ENCODE data around the gene NIN.

Gene NIN

DNA sequence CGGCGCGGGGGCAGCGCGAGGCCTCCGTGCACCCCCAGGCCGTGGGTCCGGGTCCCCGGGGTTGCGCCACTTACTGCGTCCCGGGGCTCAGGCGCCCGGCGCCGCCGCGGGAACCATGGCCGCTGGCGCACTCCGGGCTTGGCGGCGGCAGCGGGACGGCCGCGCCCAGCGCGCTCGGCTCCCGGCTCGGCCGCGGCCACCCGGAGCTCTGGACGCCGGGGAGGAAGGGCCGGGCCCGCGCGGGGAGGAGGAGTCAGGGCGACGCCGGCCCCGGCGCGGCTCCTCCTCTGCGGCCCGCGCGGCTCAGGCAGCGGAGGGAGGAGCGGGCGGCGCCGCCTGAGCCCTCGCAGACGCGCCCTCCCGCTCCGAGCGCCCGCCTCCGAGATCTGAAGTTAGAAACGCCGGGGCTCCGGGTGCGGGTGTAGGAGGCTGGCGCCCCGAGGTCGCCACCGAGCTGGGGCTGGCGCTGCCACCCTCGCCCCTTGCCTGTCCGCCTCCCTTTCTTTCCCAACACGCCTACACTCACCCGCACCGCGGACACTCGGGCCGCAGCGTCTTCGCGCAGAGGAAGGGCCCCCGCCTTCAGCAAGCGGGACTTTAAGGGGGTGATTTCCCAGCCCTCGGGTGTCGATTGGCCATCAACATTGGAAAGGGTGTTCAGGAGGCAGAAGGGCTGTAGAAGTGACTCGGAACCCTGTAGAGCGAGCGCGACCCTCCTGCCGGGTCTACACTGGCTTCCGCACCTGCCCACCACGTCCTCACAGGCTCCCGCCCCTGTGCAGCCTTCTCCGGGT, at the start of gene NIN:
TSS of gene NIN (minus strand) at position 231 of the 794 bp plus-strand sequence. CDS start 9,106 bp downstream, outside the sequence.
- DNase-seq, result peak; percentile 81 to 89
- TF ChIP-seq POLR2A (IDR thresholded peaks at IDR 0.05; ENCODE audit: low read length) (peak; percentile 53), GATA1 (IDR thresholded peaks at IDR 0.05; ENCODE audit: low read depth, low read length) (no peak)

DNA sequence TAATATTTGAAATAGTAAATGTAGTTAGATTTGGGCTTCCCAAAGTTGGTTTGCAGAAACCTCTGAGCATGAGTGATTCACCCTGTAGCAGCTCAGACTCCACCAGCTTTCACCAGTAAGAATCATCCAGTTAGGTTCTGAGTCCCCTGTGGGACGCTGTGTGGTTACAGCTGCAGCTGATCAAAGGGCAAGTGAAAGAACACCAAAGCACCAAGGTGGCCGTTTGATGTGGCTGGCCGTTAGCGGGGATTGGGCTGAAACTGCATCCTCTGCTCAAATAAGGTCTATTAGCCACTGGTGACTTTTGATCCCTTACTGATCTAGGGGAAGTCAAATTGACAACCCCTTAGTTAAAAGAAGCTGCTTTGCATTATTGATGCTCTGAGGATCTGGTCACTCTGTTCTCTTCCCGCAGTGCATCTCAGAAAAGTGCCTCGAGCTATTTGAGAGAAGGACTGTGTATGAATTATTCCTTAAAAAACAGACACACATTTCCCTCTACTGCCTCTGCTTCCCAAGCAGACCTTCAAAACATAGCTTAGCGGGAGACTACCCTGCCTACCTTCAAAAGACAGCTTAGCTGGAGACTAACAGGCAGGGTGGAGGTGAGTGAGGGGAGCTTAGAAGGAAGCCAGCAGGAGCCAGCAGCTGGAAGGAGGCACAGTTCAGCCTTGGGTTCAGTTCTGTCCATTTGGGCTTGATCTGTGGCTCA, 44.6 kb upstream of the NIN start:
- no peak for DNase-seq
- TF ChIP-seq GATA1 (IDR thresholded peaks at IDR 0.05; ENCODE audit: low read depth, low read length) (no peak), POLR2A (IDR thresholded peaks at IDR 0.05; ENCODE audit: low read length) (no peak)

- DNase-seq, result no peak
- no peak for TF ChIP-seq GATA1 (IDR thresholded peaks at IDR 0.05; ENCODE audit: low read depth, low read length)
- no peak for TF ChIP-seq POLR2A (IDR thresholded peaks at IDR 0.05; ENCODE audit: low read length)
Measured at GRCh38 chr14:50874757-50875156, 43.8 kb upstream of the NIN start.

GRCh38 chr14:50871914-50872732, 41.2 kb upstream of the NIN start, which contains the start of gene ABHD12B:
Gene ABHD12B, plus strand, starts transcription at chr14:50872053. Its CDS starts 122 bp downstream, at chr14:50872175.
- TF ChIP-seq POLR2A (IDR thresholded peaks at IDR 0.05; ENCODE audit: low read length) (no peak), GATA1 (IDR thresholded peaks at IDR 0.05; ENCODE audit: low read depth, low read length) (no peak)
- DNase-seq, result no peak

DNA sequence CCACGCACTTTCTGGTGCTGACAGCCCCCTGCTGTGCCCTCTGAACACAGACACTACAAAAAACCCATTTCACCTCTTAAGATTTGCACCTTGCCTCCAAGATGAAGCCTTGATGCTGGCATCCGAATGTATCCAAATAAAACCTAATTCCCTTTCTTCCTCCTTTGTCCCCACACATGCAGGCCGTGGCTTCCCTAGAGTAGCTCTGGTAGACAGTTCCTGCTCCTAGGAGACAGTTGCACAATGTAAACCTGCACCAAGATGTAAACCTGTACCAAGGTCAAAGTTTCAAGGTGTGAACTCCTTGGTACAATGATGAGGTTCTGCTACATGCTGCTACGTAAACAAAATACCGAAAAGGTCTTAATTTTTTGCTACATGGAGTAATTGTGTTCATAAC, 40.3 kb upstream of the NIN start:
- DNase-seq, result no peak
- TF ChIP-seq POLR2A (IDR thresholded peaks at IDR 0.05; ENCODE audit: low read length) (no peak), GATA1 (IDR thresholded peaks at IDR 0.05; ENCODE audit: low read depth, low read length) (no peak)

DNA sequence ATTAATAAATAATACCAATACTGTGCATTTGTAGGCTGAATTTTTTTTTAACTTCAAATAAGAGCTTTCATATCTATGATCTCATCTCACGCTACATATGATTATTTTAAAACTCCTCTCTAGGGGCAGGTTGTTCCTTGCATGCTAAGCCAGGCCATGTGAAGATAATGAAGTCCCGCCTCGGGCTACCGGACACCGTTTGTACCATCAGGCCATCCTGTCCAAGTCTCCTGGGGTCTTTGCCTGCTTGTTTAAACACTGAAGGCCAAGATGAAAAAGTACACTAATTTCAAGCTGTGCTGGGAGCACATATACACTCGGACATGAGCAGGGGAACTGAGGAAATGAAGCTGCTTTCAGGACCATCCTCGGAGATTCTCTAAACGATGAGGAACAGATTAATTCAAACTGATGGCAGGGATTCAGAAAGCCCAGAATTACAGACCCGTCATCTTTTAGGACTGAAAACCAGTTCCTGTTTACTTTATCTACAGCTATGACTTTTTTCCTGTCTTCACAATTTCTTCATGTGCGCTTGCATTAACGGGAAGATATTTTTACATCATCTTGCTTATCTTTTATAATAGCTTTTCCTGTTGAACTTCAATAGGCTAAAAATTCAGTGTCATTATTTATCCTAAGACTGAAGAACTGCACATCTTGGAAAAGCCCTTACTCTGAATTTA, 34.6 kb upstream of the NIN start:
- DNase-seq, result no peak

GRCh38 chr14:50864946-50865345, 34.0 kb upstream of the NIN start:
- DNase-seq, result no peak

More for the DNA sequence above, 34.6 kb upstream of the NIN start:
- TF ChIP-seq GATA1 (IDR thresholded peaks at IDR 0.05; ENCODE audit: low read depth, low read length) (no peak), POLR2A (IDR thresholded peaks at IDR 0.05; ENCODE audit: low read length) (no peak)

GRCh38 chr14:50864237-50864636, 33.3 kb upstream of the NIN start:
- TF ChIP-seq GATA1 (IDR thresholded peaks at IDR 0.05; ENCODE audit: low read depth, low read length) (no peak), POLR2A (IDR thresholded peaks at IDR 0.05; ENCODE audit: low read length) (no peak)

More at GRCh38 chr14:50864946-50865345, 34.0 kb upstream of the NIN start:
- TF ChIP-seq GATA1 (IDR thresholded peaks at IDR 0.05; ENCODE audit: low read depth, low read length) (no peak), POLR2A (IDR thresholded peaks at IDR 0.05; ENCODE audit: low read length) (no peak)

GRCh38 chr14:50862036-50862570, 31.1 kb upstream of the NIN start:
- TF ChIP-seq POLR2A (IDR thresholded peaks at IDR 0.05; ENCODE audit: low read length) (no peak), GATA1 (IDR thresholded peaks at IDR 0.05; ENCODE audit: low read depth, low read length) (no peak)
- DNase-seq, result no peak

More at GRCh38 chr14:50864237-50864636, 33.3 kb upstream of the NIN start:
- no peak for DNase-seq

DNA sequence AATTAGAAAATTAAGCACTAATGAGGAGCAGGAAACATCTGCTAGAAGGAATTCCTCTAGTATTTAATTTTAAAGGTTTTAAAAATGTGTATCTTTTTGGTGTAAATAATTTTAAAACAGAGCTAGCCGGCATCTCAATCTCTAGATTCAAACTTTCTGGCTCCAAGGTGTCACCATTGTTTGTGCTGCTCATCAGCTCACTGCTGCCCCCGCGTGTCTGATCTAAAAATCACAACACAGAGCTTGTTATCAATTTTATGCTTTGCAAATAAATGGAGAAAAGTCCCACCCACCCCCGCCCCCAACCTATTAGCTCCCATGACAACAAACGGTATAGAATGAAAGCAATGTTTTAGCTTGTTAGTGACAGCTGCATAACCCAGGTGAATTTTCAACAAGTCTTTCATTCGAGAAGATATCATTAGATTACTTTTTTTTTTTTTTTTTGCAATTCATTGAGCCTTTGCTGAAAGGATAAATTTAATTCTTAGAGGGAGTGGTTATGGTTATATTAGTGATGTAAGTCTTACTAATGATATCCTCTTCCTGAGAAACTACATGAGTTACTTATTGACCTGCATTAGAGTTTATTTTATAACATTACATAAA, 29.6 kb upstream of the NIN start:
- TF ChIP-seq POLR2A (IDR thresholded peaks at IDR 0.05; ENCODE audit: low read length) (no peak), GATA1 (IDR thresholded peaks at IDR 0.05; ENCODE audit: low read depth, low read length) (no peak)
- peak; percentile 80 to 87 for DNase-seq

DNA sequence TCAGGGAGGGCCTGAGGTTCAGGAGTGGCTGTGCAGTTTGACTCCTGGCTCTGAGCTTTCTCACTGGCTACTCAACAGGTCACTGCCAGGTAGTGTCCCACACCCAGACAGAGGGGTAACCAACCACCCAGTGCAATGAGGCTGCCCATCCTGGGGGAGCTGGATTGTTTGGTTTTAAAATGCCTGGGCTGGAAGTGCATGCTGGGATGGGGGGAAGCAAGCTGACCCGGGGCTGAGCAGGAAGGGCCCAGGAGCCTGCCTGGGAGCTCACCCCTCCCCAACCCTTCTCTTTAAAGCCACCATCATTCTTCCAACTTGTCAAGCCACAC, 28.3 kb upstream of the NIN start:
- TF ChIP-seq POLR2A (IDR thresholded peaks at IDR 0.05; ENCODE audit: low read length) (no peak), GATA1 (IDR thresholded peaks at IDR 0.05; ENCODE audit: low read depth, low read length) (no peak)
- DNase-seq, result peak in 1 of 2 experiments; percentile 28

DNA sequence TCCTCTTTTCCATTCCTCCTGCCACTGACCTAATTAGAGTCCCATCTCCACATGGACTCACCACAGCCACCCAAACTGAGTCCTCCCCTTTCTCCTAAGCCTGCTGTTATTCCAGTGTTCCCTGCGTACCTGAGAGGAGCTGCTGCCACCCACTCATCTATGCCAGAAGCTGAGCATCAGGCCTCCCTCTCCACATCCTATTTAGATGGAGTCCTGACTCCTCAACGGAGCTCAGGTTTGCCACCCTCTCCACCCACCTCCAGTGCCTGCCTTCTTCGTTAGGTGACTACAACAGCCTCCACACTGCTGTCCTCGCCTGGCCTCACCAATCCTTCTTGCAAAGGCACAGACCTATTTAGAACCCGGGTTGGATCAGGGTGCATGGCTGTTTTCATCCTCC, 25.7 kb upstream of the NIN start:
- TF ChIP-seq POLR2A (IDR thresholded peaks at IDR 0.05; ENCODE audit: low read length), result no peak
- TF ChIP-seq GATA1 (IDR thresholded peaks at IDR 0.05; ENCODE audit: low read depth, low read length), result no peak
- no peak for DNase-seq

GRCh38 chr14:50855558-50855957, 24.6 kb upstream of the NIN start:
- TF ChIP-seq GATA1 (IDR thresholded peaks at IDR 0.05; ENCODE audit: low read depth, low read length) (no peak), POLR2A (IDR thresholded peaks at IDR 0.05; ENCODE audit: low read length) (no peak)

More at GRCh38 chr14:50855558-50855957, 24.6 kb upstream of the NIN start:
- no peak for DNase-seq

Measured in erythroblast (primary cell).